Measurements from ENCODE around the gene BICC1. TPM values are rescaled to one million over a fixed set of nuclear protein-coding genes. Genes with fewer than 3 reads are reported as not detected.

BICC1 gene
- polyA plus RNA-seq, 1 experiment, result 25.6 TPM

- no peak overlapping the region for H3K4me3 ChIP-seq (ENCODE audit: low read depth, low read length)
- TF ChIP-seq CTCF (IDR thresholded peaks at IDR 0.05; ENCODE audit: low read depth, low read length), result no peak
- H3K27ac ChIP-seq (ENCODE audit: low read depth, low read length), result no peak overlapping the region
- no peaks in the 10 kb centered on the region for H3K27me3 ChIP-seq (ENCODE audit: control insufficient read depth, insufficient read depth, low read length)
- DNase-seq (ENCODE audit: low read depth, low spot score), result no peak
- H3K9me3 ChIP-seq (ENCODE audit: control insufficient read depth, insufficient read depth, low read length), result peaks cover 2% of the 10 kb centered on the region; the same call in 1 of the 2 replicates
- ChIA-PET POLR2A (no interaction called here), CTCF (interaction anchor here (0.7 kb wide), 1 partner anchor 353 kb away, joined by 3 read pairs; no protein-coding TSS in a partner anchor)
Measured at GRCh38 chr10:58767652-58768051, 255.0 kb downstream of the BICC1 start.

GRCh38 chr10:58771863-58772262 is 259.2 kb downstream of the BICC1 start:
- DNase-seq (ENCODE audit: low read depth, low spot score), result no peak
- Histone ChIP-seq H3K27me3 (ENCODE audit: control insufficient read depth, insufficient read depth, low read length) (no peaks in the 10 kb centered on the region), H3K9me3 (ENCODE audit: control insufficient read depth, insufficient read depth, low read length) (peaks cover 2% of the 10 kb centered on the region; the same call in 1 of the 2 replicates), H3K27ac (ENCODE audit: low read depth, low read length) (no peak overlapping the region), H3K4me3 (ENCODE audit: low read depth, low read length) (no peak overlapping the region)
- CTCF ChIA-PET, result interaction anchor here (1.0 to 1.3 kb wide), 3 partner anchors 10 to 357 kb away, joined by 3 to 5 read pairs (median 4); no protein-coding TSS in a partner anchor
- POLR2A ChIA-PET, result interaction anchor here (0.6 kb wide), 1 partner anchor 263 kb away, joined by 3 read pairs; no protein-coding TSS in a partner anchor
- no peak for TF ChIP-seq CTCF (IDR thresholded peaks at IDR 0.05; ENCODE audit: low read depth, low read length)

GRCh38 chr10:58772758-58773157 is 260.1 kb downstream of the BICC1 start:
- DNase-seq (ENCODE audit: low read depth, low spot score), result no peak
- ChIA-PET POLR2A (no interaction called here), CTCF (no interaction called here)
- TF ChIP-seq CTCF (IDR thresholded peaks at IDR 0.05; ENCODE audit: low read depth, low read length), result no peak
- Histone ChIP-seq H3K4me3 (ENCODE audit: low read depth, low read length) (no peak overlapping the region), H3K27me3 (ENCODE audit: control insufficient read depth, insufficient read depth, low read length) (no peaks in the 10 kb centered on the region), H3K27ac (ENCODE audit: low read depth, low read length) (no peak overlapping the region), H3K9me3 (ENCODE audit: control insufficient read depth, insufficient read depth, low read length) (no peaks in the 10 kb centered on the region)

- ChIA-PET CTCF (no interaction called here), POLR2A (no interaction called here)
- TF ChIP-seq CTCF (IDR thresholded peaks at IDR 0.05; ENCODE audit: low read depth, low read length), result no peak
- Histone ChIP-seq H3K4me3 (ENCODE audit: low read depth, low read length) (no peak overlapping the region), H3K27me3 (ENCODE audit: control insufficient read depth, insufficient read depth, low read length) (no peaks in the 10 kb centered on the region), H3K9me3 (ENCODE audit: control insufficient read depth, insufficient read depth, low read length) (no peaks in the 10 kb centered on the region), H3K27ac (ENCODE audit: low read depth, low read length) (no peak overlapping the region)
- DNase-seq (ENCODE audit: low read depth, low spot score), result no peak
Measured at GRCh38 chr10:58773341-58773740, 260.7 kb downstream of the BICC1 start.

GRCh38 chr10:58773944-58774343 is 261.3 kb downstream of the BICC1 start:
- ChIA-PET CTCF (interaction anchor here (1.2 kb wide), 1 partner anchor 389 kb away, joined by 3 read pairs; the partner anchor contains the start of gene TFAM), POLR2A (no interaction called here)
- no peak for DNase-seq (ENCODE audit: low read depth, low spot score)
- no peak for TF ChIP-seq CTCF (IDR thresholded peaks at IDR 0.05; ENCODE audit: low read depth, low read length)
- no peak overlapping the region for H3K27ac ChIP-seq (ENCODE audit: low read depth, low read length)
- H3K27me3 ChIP-seq (ENCODE audit: control insufficient read depth, insufficient read depth, low read length), result no peaks in the 10 kb centered on the region
- H3K4me3 ChIP-seq (ENCODE audit: low read depth, low read length), result no peak overlapping the region
- H3K9me3 ChIP-seq (ENCODE audit: control insufficient read depth, insufficient read depth, low read length), result no peaks in the 10 kb centered on the region
